Ovary (tissue), 3 donors: ENCODE data around the gene GCK.

Experiments
- POLR2A ChIP-seq: fragments of 450-650 bp; IDR thresholded peaks from one replicate; pipeline ENCODE4 v1.6.1; 2017; ENCODE audit warnings: antibody characterized with exemption, mild to moderate bottlenecking, moderate library complexity
- TF ChIP-seq, protein P1 (sequence below), 3 donors: fragments of 450-650 bp in 2 of 3; fragments of 200-600 bp in 1 of 3; IDR thresholded peaks; one replicate each; pipeline versions ENCODE4 v1.5.1 to v1.8.0; 2016 to 2022; ENCODE audit warnings: antibody characterized with exemption in 3 of 3, mild to moderate bottlenecking in 1 of 3
- donor health status: DM: no; HTN: no; CAD: no.

DNA sequence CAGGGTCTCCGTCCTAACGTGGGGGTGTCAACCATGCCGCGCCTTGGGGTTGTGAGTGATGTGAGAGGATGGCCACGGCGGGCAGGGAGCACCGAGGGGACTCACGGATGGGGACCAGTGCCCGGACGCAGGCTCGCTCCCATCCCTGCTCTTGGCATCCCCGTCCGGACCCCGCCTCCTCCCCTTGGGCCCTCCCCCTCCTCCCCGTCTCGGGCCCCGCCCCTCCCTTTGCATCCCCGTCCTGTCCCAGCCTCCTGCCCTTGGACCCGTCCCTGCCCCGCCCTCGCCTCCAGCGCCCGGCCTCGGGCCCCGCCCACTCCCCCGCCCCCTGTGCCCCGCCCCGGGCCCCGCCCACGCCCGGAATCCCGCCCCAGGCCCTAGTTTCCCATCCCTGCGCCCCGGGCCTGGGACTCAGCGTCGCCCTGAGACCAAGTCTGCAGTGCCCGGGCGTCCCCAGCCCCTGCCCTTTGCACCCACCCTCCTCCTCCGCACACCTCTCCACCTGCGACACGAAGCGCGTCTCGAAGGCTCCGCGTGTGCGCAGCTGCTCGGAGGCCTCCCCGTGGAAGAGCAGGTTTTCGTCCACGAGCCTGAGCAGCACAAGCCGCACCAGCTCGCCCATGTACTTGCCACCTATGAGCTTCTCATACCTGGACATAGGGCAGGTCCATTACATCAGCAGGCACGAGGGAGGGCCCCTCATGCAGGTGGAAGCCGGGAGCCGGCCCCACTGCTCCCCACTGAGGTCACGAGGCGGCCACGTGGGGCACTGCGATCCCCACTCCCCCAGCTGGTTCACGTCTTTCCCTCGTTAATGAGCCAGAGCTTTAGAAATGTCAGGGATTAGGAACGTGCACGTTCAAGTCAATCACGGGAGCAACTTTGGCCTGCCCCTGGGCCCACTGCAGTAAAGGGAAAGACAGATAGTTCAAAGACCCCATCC, 43.0 kb downstream of the GCK start:
- TF ChIP-seq, protein P1, sequence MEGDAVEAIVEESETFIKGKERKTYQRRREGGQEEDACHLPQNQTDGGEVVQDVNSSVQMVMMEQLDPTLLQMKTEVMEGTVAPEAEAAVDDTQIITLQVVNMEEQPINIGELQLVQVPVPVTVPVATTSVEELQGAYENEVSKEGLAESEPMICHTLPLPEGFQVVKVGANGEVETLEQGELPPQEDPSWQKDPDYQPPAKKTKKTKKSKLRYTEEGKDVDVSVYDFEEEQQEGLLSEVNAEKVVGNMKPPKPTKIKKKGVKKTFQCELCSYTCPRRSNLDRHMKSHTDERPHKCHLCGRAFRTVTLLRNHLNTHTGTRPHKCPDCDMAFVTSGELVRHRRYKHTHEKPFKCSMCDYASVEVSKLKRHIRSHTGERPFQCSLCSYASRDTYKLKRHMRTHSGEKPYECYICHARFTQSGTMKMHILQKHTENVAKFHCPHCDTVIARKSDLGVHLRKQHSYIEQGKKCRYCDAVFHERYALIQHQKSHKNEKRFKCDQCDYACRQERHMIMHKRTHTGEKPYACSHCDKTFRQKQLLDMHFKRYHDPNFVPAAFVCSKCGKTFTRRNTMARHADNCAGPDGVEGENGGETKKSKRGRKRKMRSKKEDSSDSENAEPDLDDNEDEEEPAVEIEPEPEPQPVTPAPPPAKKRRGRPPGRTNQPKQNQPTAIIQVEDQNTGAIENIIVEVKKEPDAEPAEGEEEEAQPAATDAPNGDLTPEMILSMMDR (IDR thresholded peaks at IDR 0.05), result no peak
- TF ChIP-seq POLR2A, result no peak
